Measurements from ENCODE around the gene CARNS1.

The CARNS1 gene

GRCh38 chr11:67376873-67377808 is 38.3 kb upstream of the CARNS1 start:
- DNase-seq: no peak

DNA sequence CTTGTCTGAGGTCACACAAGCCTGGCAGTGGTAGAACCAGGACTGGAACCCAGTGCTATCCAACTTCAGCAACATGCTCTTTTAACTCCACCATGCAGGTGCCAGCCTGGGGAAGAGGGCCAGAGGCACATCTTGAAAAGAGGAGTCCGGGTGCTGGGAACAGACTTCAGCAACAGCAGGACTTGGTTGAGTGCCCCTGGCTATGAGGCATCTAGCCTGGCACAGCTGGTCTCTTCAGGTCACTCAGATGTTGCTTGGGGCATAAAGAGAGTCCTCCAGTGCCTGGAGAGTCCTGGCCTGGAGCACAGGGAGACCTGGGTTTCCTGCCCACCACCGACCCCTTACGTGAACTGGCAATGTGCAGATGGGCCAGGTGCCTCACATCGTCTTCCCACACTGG is 36.9 kb upstream of the CARNS1 start:
- DNase-seq: no peak

DNA sequence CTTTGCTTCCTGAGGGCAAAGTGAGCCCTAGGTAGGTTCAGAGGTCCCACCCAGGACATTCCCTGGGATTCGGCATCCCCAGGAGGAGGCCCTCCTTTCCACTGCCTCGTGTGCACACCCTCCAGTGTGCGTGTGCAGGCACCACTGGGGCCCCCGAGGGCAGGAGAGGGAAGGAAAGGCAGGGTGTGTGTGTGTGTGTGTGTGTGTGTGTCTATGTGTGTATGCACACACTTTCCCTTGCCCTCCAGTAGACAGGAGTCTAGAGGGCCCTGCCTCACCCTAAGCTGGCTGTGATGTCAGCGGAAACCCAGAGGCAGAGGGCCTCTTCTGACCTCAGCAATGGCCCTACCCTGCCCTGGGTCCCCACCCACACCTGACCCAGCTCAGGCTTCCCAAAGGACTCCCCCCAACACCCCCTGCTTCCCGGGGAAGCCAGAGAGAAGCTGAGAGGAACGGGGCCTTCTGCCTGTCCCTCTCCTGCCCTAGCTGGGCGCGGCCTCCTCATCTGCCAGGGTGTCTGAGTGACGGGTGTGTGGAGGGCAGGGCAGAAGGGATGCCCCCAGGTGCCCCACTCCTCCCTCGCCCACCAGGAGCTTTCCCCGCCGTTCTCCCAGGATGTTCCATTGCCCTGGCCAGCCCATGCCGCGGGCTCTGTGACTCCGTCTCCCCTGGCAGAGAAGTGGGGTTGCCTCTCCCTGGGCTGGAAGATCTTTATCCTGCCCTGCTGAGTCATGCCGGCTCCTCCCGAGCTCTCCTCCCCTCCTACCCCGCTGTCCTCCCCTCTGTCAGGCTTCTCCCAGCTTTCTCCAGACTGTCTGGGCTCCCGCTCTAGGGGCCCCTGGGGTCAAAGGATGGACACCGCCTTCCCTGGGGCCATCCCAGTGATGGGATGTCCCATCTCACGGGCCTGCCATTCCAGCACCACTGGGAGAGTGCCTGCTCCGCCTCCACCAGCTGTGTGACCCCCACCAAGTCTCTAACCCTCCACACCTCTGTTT is 36.1 kb upstream of the CARNS1 start:
- DNase-seq: no peak

DNA sequence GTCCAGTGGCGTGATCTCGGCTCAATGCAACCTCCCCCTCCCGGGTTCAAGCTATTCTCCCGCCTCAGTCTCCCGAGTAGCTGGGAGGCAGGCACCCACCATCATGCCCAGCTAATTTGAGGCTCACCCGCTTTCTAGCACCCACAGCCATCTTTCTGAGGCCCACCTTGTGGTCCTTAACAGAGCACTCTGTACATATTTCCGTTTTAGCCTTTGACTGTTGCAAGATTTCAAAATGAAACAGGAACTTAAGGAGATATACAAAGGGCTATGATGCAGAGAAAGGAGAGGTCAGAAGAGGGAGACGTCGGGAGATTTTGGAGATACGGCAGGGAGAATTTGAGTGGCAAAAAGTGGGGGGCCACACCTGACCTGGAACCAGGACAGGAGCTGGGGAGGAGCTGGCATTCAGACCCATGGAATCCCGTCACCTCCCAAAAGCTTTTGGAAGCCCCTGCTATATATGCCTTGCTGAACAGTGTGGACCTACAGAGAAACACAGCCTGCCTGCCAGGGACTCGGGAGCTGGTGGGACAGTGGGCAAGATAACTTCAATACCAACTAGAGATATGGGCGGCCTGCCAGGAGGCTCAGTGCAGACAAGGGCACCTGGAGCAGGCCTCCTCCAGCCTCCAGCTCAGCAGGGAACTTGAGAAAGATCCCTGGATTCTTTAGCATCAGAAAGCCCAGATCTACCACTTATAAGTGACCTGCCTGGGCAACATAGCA is 34.1 kb upstream of the CARNS1 start:
- no peak for DNase-seq

GRCh38 chr11:67382276-67383136 is 33.0 kb upstream of the CARNS1 start:
- peak; percentile 94 for DNase-seq

DNA sequence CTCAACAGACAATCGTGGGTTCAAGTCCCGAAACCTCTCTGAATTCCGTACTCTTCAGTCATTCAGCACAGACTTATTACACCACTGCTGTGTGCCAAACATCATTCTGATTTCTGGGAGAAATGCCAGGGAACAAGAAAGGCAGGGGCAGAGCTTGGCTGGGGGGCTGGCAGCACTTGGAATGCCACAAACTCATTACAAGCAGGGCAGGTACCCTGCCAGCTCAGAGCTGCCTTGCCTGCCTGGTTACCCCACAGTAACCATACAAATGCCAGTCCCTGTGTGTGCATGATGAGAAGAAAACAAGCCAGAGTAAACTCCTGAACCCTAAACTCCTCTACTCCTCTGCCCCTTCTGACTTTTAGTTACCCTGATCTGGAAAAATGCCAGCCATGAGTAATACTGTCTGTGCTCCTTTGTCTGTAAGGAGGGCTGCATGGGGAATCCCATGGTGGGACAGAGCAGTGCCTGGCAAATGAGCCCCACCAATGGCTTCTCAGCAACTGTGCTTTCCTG is 30.6 kb upstream of the CARNS1 start:
- DNase-seq: no peak

GRCh38 chr11:67387069-67387468 is 28.4 kb upstream of the CARNS1 start:
- DNase-seq: no peak

DNA sequence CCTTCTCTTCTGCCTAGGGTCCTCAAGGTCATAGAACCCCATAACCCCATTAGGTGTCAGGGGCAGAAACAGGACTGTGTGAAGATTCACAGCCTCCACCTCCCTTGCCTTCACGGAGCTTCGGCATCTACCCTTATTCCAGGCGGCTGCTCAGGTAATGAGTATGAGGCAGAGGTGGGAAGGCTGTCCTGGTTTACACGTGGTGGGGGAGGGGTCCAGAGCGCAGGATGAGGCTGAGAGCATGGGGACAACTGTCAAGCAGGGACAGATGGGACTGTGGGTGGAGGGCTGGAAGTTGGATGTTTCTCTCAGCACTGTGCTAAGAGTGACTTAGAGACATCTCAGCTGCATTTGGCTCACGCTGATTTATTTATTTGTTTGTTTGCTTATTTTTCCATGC is 28.0 kb upstream of the CARNS1 start:
- DNase-seq: no peak

DNA sequence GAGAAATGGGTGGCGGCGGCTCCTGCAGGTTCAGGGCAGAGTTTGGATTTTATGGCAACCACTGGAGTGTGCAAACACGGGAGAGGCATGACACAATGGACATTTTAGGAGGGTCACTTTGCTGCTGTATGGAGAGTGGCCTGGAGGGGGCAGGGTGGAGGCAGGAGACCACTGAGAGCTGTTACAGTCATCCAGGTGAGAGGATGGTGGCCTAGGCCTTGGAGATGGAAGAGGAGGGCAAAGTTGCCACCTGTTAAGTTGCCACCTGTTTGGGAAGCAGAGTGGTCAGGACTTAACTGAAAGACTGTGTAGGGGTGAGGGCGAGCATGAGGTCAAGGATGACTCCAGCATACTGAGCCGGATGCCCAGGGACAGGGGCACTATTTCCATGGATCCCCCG is 26.0 kb upstream of the CARNS1 start:
- peak; percentile 82 for DNase-seq

DNA sequence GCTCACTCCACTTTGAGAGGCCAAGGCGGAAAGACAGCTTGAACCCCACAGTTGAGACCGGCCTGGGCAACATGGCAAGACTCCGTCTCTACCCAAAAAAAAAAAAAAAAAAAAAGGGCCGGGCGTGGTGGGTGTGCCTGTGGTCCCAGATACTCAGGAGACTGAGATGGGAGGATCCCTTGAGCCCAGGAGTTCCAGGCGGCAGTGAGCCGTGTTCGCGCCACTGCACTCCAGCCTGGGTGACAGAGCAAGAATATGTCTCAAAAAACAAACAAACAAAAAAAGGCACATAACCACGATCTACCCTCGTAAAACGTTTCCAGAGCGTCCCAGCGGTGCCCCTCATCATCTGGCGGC is 24.6 kb upstream of the CARNS1 start:
- no peak for DNase-seq

DNA sequence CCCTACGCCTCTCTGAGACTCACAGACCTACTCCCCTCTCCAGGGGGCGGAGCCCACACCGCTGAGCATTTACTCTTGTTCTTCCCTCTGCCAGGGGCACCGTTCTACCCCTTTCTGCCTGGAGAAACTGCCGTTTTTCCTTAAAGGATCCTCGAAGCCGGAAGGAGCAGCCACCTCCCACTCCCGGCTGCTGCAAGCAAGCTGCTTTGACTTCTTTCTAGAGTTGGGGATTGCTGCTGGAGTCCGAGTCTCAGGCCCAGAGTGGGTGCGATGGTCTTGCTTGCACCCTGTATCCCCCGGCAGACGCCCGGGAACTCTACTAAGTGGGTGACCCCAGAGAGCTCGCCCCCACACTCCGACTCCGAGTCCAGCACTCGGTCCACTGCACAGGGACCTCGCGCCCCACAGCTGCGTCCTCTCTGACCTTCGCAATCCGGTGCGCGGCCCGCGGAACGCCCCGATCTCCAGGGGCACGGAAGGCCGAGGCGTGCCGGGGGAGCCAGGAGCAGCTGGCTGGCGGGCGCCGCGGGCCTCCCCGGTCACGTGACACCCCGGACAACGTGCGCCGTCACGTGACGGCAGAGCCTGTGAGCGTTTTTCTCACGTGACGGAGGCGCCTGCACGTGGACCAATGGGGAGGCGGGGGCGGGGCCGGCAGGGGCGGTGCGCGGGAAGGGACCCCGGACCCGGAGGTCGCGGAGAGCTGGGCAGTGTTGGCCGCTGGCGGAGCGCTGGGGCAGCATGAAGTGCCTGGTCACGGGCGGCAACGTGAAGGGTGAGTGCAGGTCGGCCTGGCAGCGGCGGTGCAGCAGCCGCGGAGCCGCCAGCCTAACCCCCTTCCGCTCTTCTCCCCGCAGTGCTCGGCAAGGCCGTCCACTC is 23.9 kb upstream of the CARNS1 start, which contains the start of gene RAD9A:
Gene RAD9A, plus strand, starts transcription at position 683 of the 879 bp plus-strand sequence. Its CDS starts 59 bp downstream, at position 742.
- peak; percentile 95 for DNase-seq

GRCh38 chr11:67392183-67392715 is 23.2 kb upstream of the CARNS1 start:
- no peak for DNase-seq

- no peak for DNase-seq
Observed at GRCh38 chr11:67393437-67393836, 22.0 kb upstream of the CARNS1 start.

DNA sequence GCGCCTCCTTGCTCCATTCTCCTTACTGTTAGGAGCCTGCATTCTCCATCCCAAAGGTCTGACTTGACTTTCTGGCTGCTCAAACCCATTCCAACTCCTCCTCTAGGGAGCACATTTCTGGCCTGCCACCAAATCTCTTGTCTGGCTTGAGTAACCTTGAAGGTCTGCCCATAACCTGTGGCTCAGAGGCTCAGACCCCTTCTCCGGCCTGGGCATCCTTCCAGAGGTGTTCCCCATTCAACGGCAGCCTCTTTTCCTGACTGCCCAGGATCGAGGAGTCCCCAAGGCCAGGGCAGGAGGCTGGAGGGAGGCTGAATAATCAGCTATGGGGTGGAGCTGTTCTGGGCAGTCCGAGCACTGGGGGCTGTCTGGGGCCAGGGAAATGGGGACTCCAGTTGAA is 21.5 kb upstream of the CARNS1 start:
- DNase-seq: no peak

- DNase-seq: no peak
Observed at GRCh38 chr11:67395555-67396258, 19.8 kb upstream of the CARNS1 start.

GRCh38 chr11:67396259-67396581 is 19.3 kb upstream of the CARNS1 start:
- no peak for DNase-seq

- DNase-seq: no peak
Observed at GRCh38 chr11:67396587-67397389, 18.7 kb upstream of the CARNS1 start.

DNA sequence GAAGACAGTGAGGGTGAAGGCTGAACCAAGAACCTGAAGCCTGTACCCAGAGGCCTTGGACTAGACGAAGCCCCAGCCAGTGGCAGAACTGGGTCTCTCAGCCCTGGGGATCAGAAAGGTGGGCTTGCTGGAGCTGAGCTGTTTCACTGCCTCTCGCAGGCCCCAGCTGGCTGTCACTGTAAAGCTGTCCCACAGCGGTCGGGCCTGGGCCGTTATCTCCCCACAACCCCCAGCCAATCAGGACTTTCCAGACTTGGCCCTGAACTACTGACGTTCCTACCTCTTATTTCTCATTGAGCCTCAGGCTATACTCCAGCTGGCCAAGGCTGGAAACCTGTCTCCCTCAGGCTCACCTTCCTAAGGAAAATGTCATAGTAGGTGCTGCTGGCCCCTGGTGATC is 17.9 kb upstream of the CARNS1 start:
- no peak for DNase-seq

All from activated CD8-positive, alpha-beta memory T cell treated with anti-CD3 and anti-CD28 coated beads for 24 hours (primary cell).